Body of pancreas (tissue), 4 donors: Measurements from ENCODE around the gene PRR19.

ENCODE experiments used
- CTCF ChIP-seq, 7 experiments: fragments of 450-650 bp in 4 of 7; fragments of 200-600 bp in 3 of 7; sonication (generic) in 3 of 7; IDR thresholded peaks; one replicate each; pipeline ENCODE4 v1.5.1; 2016 to 2019; ENCODE audit warnings: antibody characterized with exemption in 7 of 7
- POLR2A ChIP-seq, 3 donors: fragments of 450-650 bp; IDR thresholded peaks; one replicate each; pipeline ENCODE4 v1.6.1; 2016; ENCODE audit warnings: antibody characterized with exemption in 3 of 3, mild to moderate bottlenecking in 2 of 3

- no peak for TF ChIP-seq CTCF (IDR thresholded peaks at IDR 0.05)
- no peak for TF ChIP-seq POLR2A (IDR thresholded peaks at IDR 0.05)
Measured at GRCh38 chr19:42280815-42281145, 21.2 kb upstream of the PRR19 start.
